Calu3 (cell line): ENCODE measurements around the gene COL3A1. TPM values are rescaled to one million over a fixed set of nuclear protein-coding genes. Genes with fewer than 3 reads are reported as not detected.

Experiments
- BruUV-seq: library from RNA; stranded (reverse); fragments of 400-500 nt; replicated peaks from 2 replicates; lab custom pipeline; 2021; lab: Mats Ljungman, UMichigan
- CTCF ChIA-PET: fragments of 300-600 bp; sonication (Branson Sonifier 250); formaldehyde crosslinking; loops from one replicate; lab custom pipeline; 2022; ENCODE audit warnings: antibody characterized with exemption; lab: Charles Lee
- DNase-seq: peaks from one replicate; pipeline ENCODE4 v3.0.0; 2022
- H3K27ac Mint-ChIP-seq: one replicate; pipeline ENCODE4 v1.8.0; 2022; ENCODE audit warnings: mixed read lengths; ENCODE audit not compliant: unreplicated experiment
- H3K27me3 Mint-ChIP-seq: one replicate; pipeline ENCODE4 v1.8.0; 2022; ENCODE audit warnings: mixed read lengths; ENCODE audit not compliant: unreplicated experiment
- H3K36me3 Mint-ChIP-seq: one replicate; pipeline ENCODE4 v1.8.0; 2022; ENCODE audit warnings: mild to moderate bottlenecking, moderate library complexity, mixed read lengths; ENCODE audit not compliant: insufficient read depth, unreplicated experiment
- H3K4me1 Mint-ChIP-seq: one replicate; pipeline ENCODE4 v1.8.0; 2022; ENCODE audit warnings: mild to moderate bottlenecking, low read depth, mixed read lengths; ENCODE audit not compliant: unreplicated experiment
- H3K4me3 Mint-ChIP-seq: one replicate; pipeline ENCODE4 v1.8.0; 2022; ENCODE audit warnings: mild to moderate bottlenecking, low read depth, moderate library complexity, mixed read lengths; ENCODE audit not compliant: unreplicated experiment
- H3K9me3 Mint-ChIP-seq: one replicate; pipeline ENCODE4 v1.8.0; 2022; ENCODE audit warnings: low read depth, mixed read lengths; ENCODE audit not compliant: unreplicated experiment
- CTCF ChIP-seq: fragments of 200-600 bp; IDR thresholded peaks from one replicate; pipeline ENCODE4 v1.8.0; 2022; ENCODE audit warnings: antibody characterized with exemption; ENCODE audit not compliant: unreplicated experiment
- intact Hi-C: fragments of 100-400 bp; cut with micrococcal nuclease; formaldehyde crosslinking; loops from one replicate; pipeline ENCODE4 v1.10.0; 2022; ENCODE audit not compliant: unreplicated experiment
- total RNA-seq: library from RNA; stranded (reverse); gene quantifications from 2 replicates; pipeline ENCODE4 v1.2.3, GENCODE V29; 2022

COL3A1 gene
- total RNA-seq, 1 experiment from 2014 or later = not detected

- no peak overlapping the region for H3K27ac Mint-ChIP-seq
- H3K27me3 Mint-ChIP-seq = no peaks in the 10 kb centered on the region
- no peaks in the 10 kb centered on the region for H3K9me3 Mint-ChIP-seq
- H3K4me1 Mint-ChIP-seq = no peaks in the 10 kb centered on the region
- no peak for TF ChIP-seq CTCF
- H3K36me3 Mint-ChIP-seq = no peaks in the 10 kb centered on the region
- no peak overlapping the region for H3K4me3 Mint-ChIP-seq
- CTCF ChIA-PET = no interaction called here
- BruUV-seq = no TSS peak
- no peak for DNase-seq
- intact Hi-C loops = no loop called here
These were observed 9.1 kb upstream of the COL3A1 start for GRCh38 chr2:188964976-188965546.

GRCh38 chr2:188965563-188965962 is 8.6 kb upstream of the COL3A1 start:
- H3K36me3 Mint-ChIP-seq = no peaks in the 10 kb centered on the region
- intact Hi-C loops = no loop called here
- H3K4me1 Mint-ChIP-seq = no peaks in the 10 kb centered on the region
- BruUV-seq = no TSS peak
- no peak for DNase-seq
- H3K9me3 Mint-ChIP-seq = no peaks in the 10 kb centered on the region
- TF ChIP-seq CTCF = no peak
- CTCF ChIA-PET = no interaction called here
- no peaks in the 10 kb centered on the region for H3K27me3 Mint-ChIP-seq
- no peak overlapping the region for H3K27ac Mint-ChIP-seq
- H3K4me3 Mint-ChIP-seq = no peak overlapping the region

GRCh38 chr2:188966079-188966571 is 8.0 kb upstream of the COL3A1 start:
- no peaks in the 10 kb centered on the region for H3K27me3 Mint-ChIP-seq
- H3K9me3 Mint-ChIP-seq = no peaks in the 10 kb centered on the region

GRCh38 chr2:188966728-188967440 is 7.3 kb upstream of the COL3A1 start:
- no peak for TF ChIP-seq CTCF
- H3K36me3 Mint-ChIP-seq = no peaks in the 10 kb centered on the region
- BruUV-seq = no TSS peak
- no peak overlapping the region for H3K4me3 Mint-ChIP-seq
- H3K4me1 Mint-ChIP-seq = no peaks in the 10 kb centered on the region
- intact Hi-C loops = no loop called here
- no peak overlapping the region for H3K27ac Mint-ChIP-seq
- CTCF ChIA-PET = no interaction called here
- no peaks in the 10 kb centered on the region for H3K9me3 Mint-ChIP-seq
- no peak for DNase-seq
- no peaks in the 10 kb centered on the region for H3K27me3 Mint-ChIP-seq

More at GRCh38 chr2:188966079-188966571, 8.0 kb upstream of the COL3A1 start:
- no peak for TF ChIP-seq CTCF
- CTCF ChIA-PET = no interaction called here
- Mint-ChIP-seq H3K27ac (no peak overlapping the region), H3K4me3 (no peak overlapping the region), H3K36me3 (no peaks in the 10 kb centered on the region), H3K4me1 (no peaks in the 10 kb centered on the region)
- BruUV-seq = no TSS peak
- intact Hi-C loops = no loop called here
- no peak for DNase-seq
